Epithelial cell of prostate (primary cell): ENCODE data around the gene CLSTN2.

Source experiments
- DNase-seq: peaks from one replicate; pipeline ENCODE4 v3.0.0-alpha.2; 2011; ENCODE audit warnings: low read depth, low spot score
- H3K27ac ChIP-seq: fragments of 450-650 bp; 2 replicates; pipeline ENCODE4 v1.5.1; 2017; ENCODE audit warnings: mild to moderate bottlenecking

The CLSTN2 gene

GRCh38 chr3:139994891-139995290 lies 59.9 kb downstream of the CLSTN2 start:
- no peak for DNase-seq
- H3K27ac ChIP-seq, result no peak overlapping the region

GRCh38 chr3:140004271-140004670 lies 69.3 kb downstream of the CLSTN2 start:
- H3K27ac ChIP-seq, result no peak overlapping the region
- no peak for DNase-seq

- DNase-seq, result no peak
- H3K27ac ChIP-seq, result no peak overlapping the region
Measured at GRCh38 chr3:140006331-140006730, 71.3 kb downstream of the CLSTN2 start.

- H3K27ac ChIP-seq, result no peak overlapping the region
- DNase-seq, result no peak
Measured at GRCh38 chr3:140007081-140007480, 72.1 kb downstream of the CLSTN2 start.

GRCh38 chr3:140007911-140008869 lies 73.2 kb downstream of the CLSTN2 start:
- H3K27ac ChIP-seq, result no peak overlapping the region
- no peak for DNase-seq

- no peak overlapping the region for H3K27ac ChIP-seq
- DNase-seq, result no peak
Measured at GRCh38 chr3:140010391-140010790, 75.4 kb downstream of the CLSTN2 start.

GRCh38 chr3:140011086-140011485 lies 76.1 kb downstream of the CLSTN2 start:
- H3K27ac ChIP-seq, result no peak overlapping the region
- no peak for DNase-seq

- no peak overlapping the region for H3K27ac ChIP-seq
- DNase-seq, result no peak
Measured at GRCh38 chr3:140011611-140012277, 76.8 kb downstream of the CLSTN2 start.

GRCh38 chr3:140013220-140013619 lies 78.2 kb downstream of the CLSTN2 start:
- no peak for DNase-seq
- no peak overlapping the region for H3K27ac ChIP-seq

- H3K27ac ChIP-seq, result no peak overlapping the region
- DNase-seq, result no peak
Measured at GRCh38 chr3:140014831-140015495, 80.0 kb downstream of the CLSTN2 start.

- no peak for DNase-seq
- no peak overlapping the region for H3K27ac ChIP-seq
Measured at GRCh38 chr3:140015741-140016140, 80.8 kb downstream of the CLSTN2 start.

GRCh38 chr3:140018556-140018955 lies 83.6 kb downstream of the CLSTN2 start:
- no peak for DNase-seq
- no peak overlapping the region for H3K27ac ChIP-seq

GRCh38 chr3:140019946-140020345 lies 85.0 kb downstream of the CLSTN2 start:
- no peak for DNase-seq

GRCh38 chr3:140020541-140020940 lies 85.6 kb downstream of the CLSTN2 start:
- no peak overlapping the region for H3K27ac ChIP-seq
- DNase-seq, result no peak

More at GRCh38 chr3:140019946-140020345, 85.0 kb downstream of the CLSTN2 start:
- H3K27ac ChIP-seq, result no peak overlapping the region

- peak; percentile 8 for DNase-seq
- H3K27ac ChIP-seq, result no peak overlapping the region
Measured at GRCh38 chr3:140021269-140021668, 86.3 kb downstream of the CLSTN2 start.

GRCh38 chr3:140022066-140022770 lies 87.2 kb downstream of the CLSTN2 start:
- H3K27ac ChIP-seq, result no peak overlapping the region
- DNase-seq, result no peak

- no peak overlapping the region for H3K27ac ChIP-seq
- no peak for DNase-seq
Measured at GRCh38 chr3:140023616-140024530, 88.9 kb downstream of the CLSTN2 start.

GRCh38 chr3:140031170-140031569 lies 96.2 kb downstream of the CLSTN2 start:
- H3K27ac ChIP-seq, result no peak overlapping the region
- DNase-seq, result no peak

GRCh38 chr3:140034058-140034457 lies 99.1 kb downstream of the CLSTN2 start:
- no peak for DNase-seq
- H3K27ac ChIP-seq, result no peak overlapping the region
